GM18867 (cell line): ENCODE data around the gene OR7C1.
"Not testable (repeated sequence)": the region's sequence is repeated elsewhere in the genome, so short reads cannot be mapped to it uniquely, and the experiment has no call there.

ENCODE experiments used
- ATAC-seq: cut with Tn5 transposase; IDR thresholded peaks from one replicate; pipeline ENCODE4 v1.9.1; 2021; ENCODE audit warnings: mild to moderate bottlenecking, moderate library complexity; ENCODE audit not compliant: unreplicated experiment

Gene OR7C1

GRCh38 chr19:14835011-14835410 lies at the start of gene OR7C1, which contains the start of gene OR7A5:
TSS of gene OR7C1 (minus strand) at chr19:14835185. CDS start at chr19:14800136, 35,049 bp downstream.
TSS of gene OR7A5 (minus strand) at chr19:14835185. CDS start at chr19:14828241, 6,944 bp downstream.
- no peak for ATAC-seq

GRCh38 chr19:14871619-14872230 lies 36.7 kb upstream of the OR7C1 start:
- ATAC-seq = no peak

GRCh38 chr19:14868497-14868896 lies 33.5 kb upstream of the OR7C1 start:
- ATAC-seq = no peak

GRCh38 chr19:14848822-14849221 lies 13.8 kb upstream of the OR7C1 start, which contains the start of gene OR7A10:
TSS of gene OR7A10 (minus strand) at chr19:14848922. CDS start at chr19:14841877, 7,045 bp downstream.
- no peak for ATAC-seq

- no peak for ATAC-seq
These were observed 8.6 kb upstream of the OR7C1 start for GRCh38 chr19:14843578-14843977.

- ATAC-seq = no peak
These were observed 8.2 kb upstream of the OR7C1 start for GRCh38 chr19:14843169-14843568.

- no peak for ATAC-seq
These were observed 5.2 kb upstream of the OR7C1 start for GRCh38 chr19:14840206-14840605.

- ATAC-seq = no peak
These were observed 2.4 kb upstream of the OR7C1 start for GRCh38 chr19:14837391-14837790.

GRCh38 chr19:14830702-14831101 lies 4.3 kb downstream of the OR7C1 start:
- no peak for ATAC-seq

- no peak for ATAC-seq
These were observed 9.0 kb downstream of the OR7C1 start for GRCh38 chr19:14826006-14826405.

GRCh38 chr19:14821937-14822336 lies 13.0 kb downstream of the OR7C1 start:
- ATAC-seq = no peak

- ATAC-seq = no peak
These were observed 16.4 kb downstream of the OR7C1 start for GRCh38 chr19:14818588-14818987.

- ATAC-seq = no peak
These were observed 17.9 kb downstream of the OR7C1 start for GRCh38 chr19:14817052-14817451.

GRCh38 chr19:14814982-14815652 lies 19.9 kb downstream of the OR7C1 start:
- no peak for ATAC-seq

- ATAC-seq = no peak
These were observed 25.5 kb downstream of the OR7C1 start for GRCh38 chr19:14809272-14810057.

- no peak for ATAC-seq
These were observed 30.2 kb downstream of the OR7C1 start for GRCh38 chr19:14804765-14805164.

GRCh38 chr19:14798760-14799159 lies 36.2 kb downstream of the OR7C1 start:
- no peak for ATAC-seq

GRCh38 chr19:14796021-14796420 lies 39.0 kb downstream of the OR7C1 start:
- no peak for ATAC-seq

GRCh38 chr19:14795078-14795721 lies 39.8 kb downstream of the OR7C1 start:
- ATAC-seq = no peak

GRCh38 chr19:14792250-14792649 lies 42.7 kb downstream of the OR7C1 start:
- ATAC-seq = not testable (repeated sequence)

- no peak for ATAC-seq
These were observed 48.5 kb downstream of the OR7C1 start for GRCh38 chr19:14786421-14786851.
